Lung (tissue), 12 donors: ENCODE results near the gene ACER2. TPM values are rescaled to one million over a fixed set of nuclear protein-coding genes. Genes with fewer than 3 reads are reported as not detected.

Experiments
- ATAC-seq: fragments of 200-7000 bp; cut with Tn5 transposase; one replicate; pipeline ENCODE4 v1.9.1; 2020; ENCODE audit warnings: moderate number of reproducible peaks; ENCODE audit not compliant: insufficient read depth, low FRiP score
- DNase-seq, 3 donors: peaks; one replicate each; pipeline ENCODE4 v3.0.0-alpha.2; 2013 to 2017
- H3K27ac ChIP-seq, 2 donors: one replicate each; pipeline ENCODE4 v1.5.1; 2013; ENCODE audit warnings: mild to moderate bottlenecking in 2 of 2, moderate library complexity in 2 of 2, control low read depth in 1 of 2, inconsistent platforms in 1 of 2, low read depth in 1 of 2, low read length in 1 of 2
- H3K27me3 ChIP-seq, 3 donors: one replicate each; pipeline ENCODE4 v1.5.1; 2013; ENCODE audit warnings: low read length in 2 of 3; ENCODE audit not compliant: control insufficient read depth in 3 of 3, insufficient read depth in 3 of 3
- H3K36me3 ChIP-seq, 4 donors: one replicate each; pipeline ENCODE4 v1.5.1; 2013; ENCODE audit warnings: low read length in 4 of 4, mild to moderate bottlenecking in 1 of 4, moderate library complexity in 1 of 4; ENCODE audit not compliant: control insufficient read depth in 4 of 4, insufficient read depth in 4 of 4
- H3K4me1 ChIP-seq, 5 donors: one replicate each; pipeline ENCODE4 v1.5.1; 2013; ENCODE audit warnings: low read length in 5 of 5, mild to moderate bottlenecking in 2 of 5, moderate library complexity in 1 of 5; ENCODE audit not compliant: control insufficient read depth in 5 of 5, insufficient read depth in 5 of 5
- H3K4me3 ChIP-seq: one replicate; pipeline ENCODE4 v1.5.1; 2013; ENCODE audit warnings: mild to moderate bottlenecking, control low read depth, moderate library complexity
- H3K9ac ChIP-seq, 2 donors: one replicate each; pipeline ENCODE4 v1.5.1; 2013; ENCODE audit warnings: low read length in 2 of 2, control low read depth in 1 of 2; ENCODE audit not compliant: insufficient read depth in 1 of 2
- H3K9me3 ChIP-seq, 4 donors: one replicate each; pipeline ENCODE4 v1.5.1; 2013; ENCODE audit warnings: low read length in 3 of 4, mild to moderate bottlenecking in 1 of 4, moderate library complexity in 1 of 4; ENCODE audit not compliant: control insufficient read depth in 4 of 4, insufficient read depth in 3 of 4
- WGBS, 2 donors: extraction: QIAGEN DNeasy Blood & Tissue Kit; methylation state at CpG; one replicate each; pipeline ENCODE4 v1.1.7; 2013; 5-methylcytosine and 5-hydroxymethylcytosine counted together
- polyA plus RNA-seq, 2 donors: library from polyadenylated mRNA; stranded (reverse); fragments of 200-250 nt; gene quantifications; one replicate each; pipeline ENCODE4 v1.2.1, GENCODE V29; 2013
- total RNA-seq, 2 donors: library from RNA; depleted of rRNA in 1 of 2; stranded (reverse); fragments of >200 nt in 1 of 2; gene quantifications; one replicate each; pipeline ENCODE4 v1.2.1, GENCODE V29; 2014 to 2021
- TF ChIP-seq, protein P1 (sequence below): IDR thresholded peaks from 2 replicates; pipeline ENCODE4 v1.5.1; 2012; ENCODE audit warnings: mild to moderate bottlenecking; ENCODE audit errors: control extremely low read depth, extremely low read depth
- donor health status: control.
- donor health status: control.
- donor health status: Bipolar disorder and iron deficiency.
- donor health status: healthy.
- donor health status: DM: yes; HTN: yes; CAD: no.

Gene ACER2
- total and polyA plus RNA-seq, 4 donors, result 0.30 to 4.9 (median 2.8) TPM

DNA sequence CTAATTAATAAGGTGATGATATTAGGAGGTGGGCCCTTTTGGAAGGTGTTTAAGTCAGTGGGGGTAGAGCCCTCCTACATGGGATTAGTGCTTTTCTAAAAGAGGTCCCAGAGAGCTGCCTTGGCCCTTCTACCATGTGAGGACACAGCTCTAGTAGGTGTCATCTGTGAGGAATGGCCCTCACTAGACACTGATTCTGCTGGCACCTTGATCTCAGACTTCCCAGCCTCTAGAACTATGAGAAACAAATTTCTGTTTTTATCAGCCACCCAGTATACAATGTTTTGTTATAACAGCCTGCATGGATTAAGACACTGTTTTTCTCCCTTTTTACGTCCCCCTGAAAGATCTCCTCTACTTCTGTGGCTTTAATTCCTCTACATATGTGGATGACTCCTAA, 31.6 kb downstream of the ACER2 start:
- no peak overlapping the region for H3K9ac ChIP-seq
- no peaks in the 10 kb centered on the region for H3K36me3 ChIP-seq
- TF ChIP-seq, protein P1, sequence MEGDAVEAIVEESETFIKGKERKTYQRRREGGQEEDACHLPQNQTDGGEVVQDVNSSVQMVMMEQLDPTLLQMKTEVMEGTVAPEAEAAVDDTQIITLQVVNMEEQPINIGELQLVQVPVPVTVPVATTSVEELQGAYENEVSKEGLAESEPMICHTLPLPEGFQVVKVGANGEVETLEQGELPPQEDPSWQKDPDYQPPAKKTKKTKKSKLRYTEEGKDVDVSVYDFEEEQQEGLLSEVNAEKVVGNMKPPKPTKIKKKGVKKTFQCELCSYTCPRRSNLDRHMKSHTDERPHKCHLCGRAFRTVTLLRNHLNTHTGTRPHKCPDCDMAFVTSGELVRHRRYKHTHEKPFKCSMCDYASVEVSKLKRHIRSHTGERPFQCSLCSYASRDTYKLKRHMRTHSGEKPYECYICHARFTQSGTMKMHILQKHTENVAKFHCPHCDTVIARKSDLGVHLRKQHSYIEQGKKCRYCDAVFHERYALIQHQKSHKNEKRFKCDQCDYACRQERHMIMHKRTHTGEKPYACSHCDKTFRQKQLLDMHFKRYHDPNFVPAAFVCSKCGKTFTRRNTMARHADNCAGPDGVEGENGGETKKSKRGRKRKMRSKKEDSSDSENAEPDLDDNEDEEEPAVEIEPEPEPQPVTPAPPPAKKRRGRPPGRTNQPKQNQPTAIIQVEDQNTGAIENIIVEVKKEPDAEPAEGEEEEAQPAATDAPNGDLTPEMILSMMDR, result no peak
- no peaks in the 10 kb centered on the region for H3K9me3 ChIP-seq
- ATAC-seq (no peak), DNase-seq (no peak)
- H3K27me3 ChIP-seq, result no peaks in the 10 kb centered on the region
- H3K4me1 ChIP-seq, result peaks cover 0 to 3% (median 0%) of the 10 kb centered on the region in 5 donors
- WGBS, 2 donors, result 95 to 100% methylated on average over 1 of the region's 1 CpG
- H3K4me3 ChIP-seq, result no peak overlapping the region
- no peak overlapping the region for H3K27ac ChIP-seq

DNA sequence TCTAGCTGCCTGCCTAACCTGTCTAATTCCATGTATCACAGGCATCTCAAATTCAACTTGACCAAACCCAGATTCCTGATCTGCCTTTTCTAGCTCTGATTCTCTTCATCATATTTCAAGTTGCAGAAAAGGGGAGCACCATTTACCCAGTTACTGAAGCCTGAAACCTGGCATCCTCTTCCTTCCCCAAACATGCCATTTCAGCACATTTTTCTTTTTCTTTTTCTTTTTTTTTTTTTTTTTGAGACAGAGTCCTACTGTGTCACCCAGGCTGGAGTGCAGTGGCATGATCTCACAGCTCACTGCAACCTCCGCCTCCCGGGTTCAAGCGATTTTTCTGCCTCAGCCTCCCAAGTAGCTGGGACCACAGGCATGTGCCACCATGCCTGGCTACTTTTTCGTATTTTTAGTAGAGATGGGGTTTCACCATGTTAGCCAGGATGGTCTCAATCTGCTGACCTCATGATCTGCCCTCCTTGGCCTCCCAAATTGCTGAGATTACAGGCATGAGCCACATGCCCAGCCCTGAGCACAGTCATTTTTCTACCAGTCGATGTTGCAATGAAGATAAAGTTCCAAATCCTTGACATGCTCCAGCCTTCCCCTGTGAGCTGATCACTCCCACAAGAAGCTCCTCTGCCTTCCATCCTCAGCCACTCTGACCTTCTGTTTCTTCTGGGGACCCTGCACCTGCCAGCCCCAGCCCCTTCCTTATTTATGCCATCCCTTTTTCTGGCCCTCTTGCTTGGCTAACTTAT, 32.2 kb downstream of the ACER2 start:
- no peaks in the 10 kb centered on the region for H3K36me3 ChIP-seq
- H3K9me3 ChIP-seq, result no peaks in the 10 kb centered on the region
- 89 to 90% methylated on average over 5 of the region's 5 CpGs for WGBS, 2 donors
- H3K27ac ChIP-seq, result no peak overlapping the region
- no peak for ATAC-seq
- no peaks in the 10 kb centered on the region for H3K27me3 ChIP-seq
- peaks cover 0 to 3% (median 0%) of the 10 kb centered on the region in 5 donors for H3K4me1 ChIP-seq
- no peak for DNase-seq
- TF ChIP-seq, protein P1, result no peak
- H3K4me3 ChIP-seq, result no peak overlapping the region
- H3K9ac ChIP-seq, result no peak overlapping the region

DNA sequence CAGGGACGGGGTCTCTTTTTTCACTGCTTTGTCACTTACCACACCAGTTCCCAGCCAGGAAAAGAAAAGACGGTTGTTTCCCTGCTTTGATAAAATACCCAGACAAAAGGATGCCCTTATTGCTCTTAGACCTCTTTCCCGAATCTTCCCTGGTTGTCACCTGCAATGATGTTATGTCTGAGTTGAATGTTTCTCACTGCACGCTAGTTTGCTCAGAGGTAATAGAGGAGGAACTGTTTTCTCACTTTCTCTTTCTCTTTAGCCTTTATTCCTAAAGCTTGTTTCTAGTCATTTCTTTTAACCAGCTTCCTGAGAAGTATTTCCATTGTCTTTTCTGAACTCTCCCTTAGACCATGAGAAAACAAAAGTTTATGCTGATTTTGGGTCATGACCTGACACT, 32.9 kb downstream of the ACER2 start:
- Histone ChIP-seq H3K27me3 (no peaks in the 10 kb centered on the region), H3K27ac (no peak overlapping the region), H3K4me3 (no peak overlapping the region), H3K9me3 (no peaks in the 10 kb centered on the region), H3K4me1 (peaks cover 0 to 3% (median 0%) of the 10 kb centered on the region in 5 donors), H3K36me3 (peaks cover 0 to 2% (median 0%) of the 10 kb centered on the region in 4 donors), H3K9ac (no peak overlapping the region)
- DNase-seq, result no peak
- TF ChIP-seq, protein P1, result no peak
- WGBS, 2 donors, result 33 to 45% methylated on average over 4 of the region's 4 CpGs
- no peak for ATAC-seq

DNA sequence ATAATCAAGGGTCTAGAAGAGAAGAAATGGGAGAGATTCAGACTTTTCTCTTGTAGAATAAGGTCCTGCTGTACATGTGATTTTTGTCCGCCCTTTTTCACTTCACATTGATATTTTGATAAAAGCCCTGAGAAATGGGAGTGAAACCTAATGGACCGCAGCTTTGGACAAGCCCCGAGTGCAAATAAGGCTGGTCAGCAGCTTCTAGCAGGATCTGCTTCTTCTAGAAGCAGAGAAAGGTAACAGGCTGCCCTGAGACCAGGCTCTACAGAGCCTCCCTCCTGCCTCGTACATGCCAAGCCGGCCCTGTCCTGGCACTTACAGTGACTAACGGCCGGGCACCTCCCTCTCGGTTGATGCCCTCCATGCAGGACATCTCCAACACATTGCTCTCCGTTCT, 33.4 kb downstream of the ACER2 start:
- Histone ChIP-seq H3K9me3 (no peaks in the 10 kb centered on the region), H3K36me3 (peaks cover 0 to 2% (median 0%) of the 10 kb centered on the region in 4 donors), H3K27me3 (no peaks in the 10 kb centered on the region), H3K4me1 (peaks cover 0 to 2% (median 0%) of the 10 kb centered on the region in 5 donors), H3K27ac (no peak overlapping the region), H3K4me3 (no peak overlapping the region), H3K9ac (no peak overlapping the region)
- 93 to 96% methylated on average over 9 of the region's 9 CpGs for WGBS, 2 donors
- ATAC-seq, result no peak
- TF ChIP-seq, protein P1, result no peak
- DNase-seq, result no peak
